ENCODE results near the gene CDCA3. TPM values are rescaled to one million over a fixed set of nuclear protein-coding genes. Genes with fewer than 3 reads are reported as not detected.
A peak's percentile ranks its signal among the peaks of the same experiment; 100 is the strongest.

The CDCA3 gene
- total and polyA plus RNA-seq, 2 of the 4 experiments (the other 2 are of a cell fraction) = 23.5 to 61.0 TPM

DNA sequence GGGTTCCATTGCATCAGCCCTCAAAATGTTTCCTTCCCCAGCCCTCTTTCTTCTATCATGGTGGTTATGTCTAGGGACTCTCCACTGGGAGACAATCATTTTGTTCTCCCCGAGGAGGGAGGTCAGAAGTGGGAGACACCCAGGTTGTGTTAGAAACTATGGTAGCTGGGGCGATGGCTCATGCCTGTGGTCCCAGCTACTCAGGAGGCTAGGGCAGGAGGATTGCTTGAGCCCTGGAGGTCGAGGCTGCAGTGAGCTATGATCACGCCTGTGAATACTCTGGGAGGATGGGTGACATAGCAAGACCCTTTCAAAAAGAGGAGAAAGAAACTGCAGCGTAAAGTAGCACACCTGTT lies 40.5 kb upstream of the CDCA3 start:
- ATAC-seq (ENCODE audit: low read depth) = no peak
- ChIA-PET POLR2A (ENCODE audit: unreplicated experiment) (interaction anchor here (0.5 to 1.4 kb wide), 8 partner anchors 10 to 931 kb away, joined by 3 to 12 read pairs (median 5); partner anchors contain the start of gene SPSB2), CTCF (interaction anchor here (0.6 to 2.0 kb wide), 7 partner anchors 12 to 39 kb away, joined by 3 to 17 read pairs (median 5); partner anchors contain the start of genes LRRC23 and SPSB2)
- dilution Hi-C loops (cut with HindIII; ENCODE audit: low sequenced_read_pairs, unreplicated experiment) = no loop called here
- peaks cover 2% of the 10 kb centered on the region for H3K4me1 ChIP-seq (ENCODE audit: control insufficient read depth, insufficient read depth, low read length)
- no peak for DNase-seq
- H3K23ac ChIP-seq (ENCODE audit: low read depth, low read length) = peak overlapping the region; percentile 48
- peak overlapping the region; percentile 88 for H3K27ac ChIP-seq (ENCODE audit: insufficient read depth, low read length)
- H3K4me2 ChIP-seq (ENCODE audit: low read depth, low read length) = peak overlapping the region; percentile 61
- peak overlapping the region; percentile 95 for H2AK5ac ChIP-seq (ENCODE audit: low read depth, low read length)
- H4K91ac ChIP-seq (ENCODE audit: insufficient read depth, low read depth, low read length) = peak overlapping the region; percentile 86
- TF ChIP-seq BHLHE40 (IDR thresholded peaks at IDR 0.05; ENCODE audit: low read depth, low read length) (no peak), RFX5 (IDR thresholded peaks at IDR 0.05; ENCODE audit: low read depth, low read length) (no peak), USF2 (IDR thresholded peaks at IDR 0.05; ENCODE audit: low read depth, low read length) (no peak), FOS (IDR thresholded peaks at IDR 0.05; ENCODE audit: low read depth, low read length) (no peak)
- TF ChIP-seq, protein P1, sequence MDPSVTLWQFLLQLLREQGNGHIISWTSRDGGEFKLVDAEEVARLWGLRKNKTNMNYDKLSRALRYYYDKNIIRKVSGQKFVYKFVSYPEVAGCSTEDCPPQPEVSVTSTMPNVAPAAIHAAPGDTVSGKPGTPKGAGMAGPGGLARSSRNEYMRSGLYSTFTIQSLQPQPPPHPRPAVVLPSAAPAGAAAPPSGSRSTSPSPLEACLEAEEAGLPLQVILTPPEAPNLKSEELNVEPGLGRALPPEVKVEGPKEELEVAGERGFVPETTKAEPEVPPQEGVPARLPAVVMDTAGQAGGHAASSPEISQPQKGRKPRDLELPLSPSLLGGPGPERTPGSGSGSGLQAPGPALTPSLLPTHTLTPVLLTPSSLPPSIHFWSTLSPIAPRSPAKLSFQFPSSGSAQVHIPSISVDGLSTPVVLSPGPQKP (IDR thresholded peaks at IDR 0.05; ENCODE audit: borderline replicate concordance, low read depth, low read length) = no peak
- peak overlapping the region; percentile 86 for H4K5ac ChIP-seq (ENCODE audit: low read depth, low read length)
- no peak overlapping the region; the same call in 1 of the 2 replicates for H2BK20ac ChIP-seq (ENCODE audit: low read depth, low read length)
- no peaks in the 10 kb centered on the region for H3K9me3 ChIP-seq (ENCODE audit: control insufficient read depth, insufficient read depth, low read length)
- 0 out of 2 replicates have a peak, but pooled peaks cover 12% of the 10 kb centered on the region for H3K9me1 ChIP-seq (ENCODE audit: insufficient read depth, low read length)
- intact Hi-C loops (cut with micrococcal nuclease) = loop anchor here (1.0 kb wide), 2 partner anchors 18 to 66 kb away; partner anchors contain the start of gene SPSB2
- H3K4me3 ChIP-seq (ENCODE audit: insufficient read depth, low read depth, low read length) = peak overlapping the region; percentile 39
- H2AK9ac ChIP-seq (replicated peaks; ENCODE audit: low read depth, low read length, poor library complexity) = peak overlapping the region; percentile 47
- H2BK5ac ChIP-seq (ENCODE audit: low read depth, low read length, poor library complexity, severe bottlenecking) = peak overlapping the region; percentile 68
- H4K8ac ChIP-seq (ENCODE audit: low read depth in 2 of 2, low read length in 2 of 2) = peak overlapping the region; percentile 95 to 99
- H4K20me1 ChIP-seq (ENCODE audit: insufficient read depth, low read length) = no peaks in the 10 kb centered on the region
- 0 out of 2 replicates have a peak, but pooled peaks cover 1% of the 10 kb centered on the region for H3K36me3 ChIP-seq (ENCODE audit: control insufficient read depth, insufficient read depth, low read length)
- WGBS, 2 experiments (ENCODE audit: extremely low coverage in 2 of 2, insufficient read length in 1 of 2) = no CpG with 5 or more reads among the region's 5 CpGs
- H3K14ac ChIP-seq (replicated peaks; ENCODE audit: low read depth, low read length) = peak overlapping the region; percentile 47
- H3K56ac ChIP-seq (ENCODE audit: extremely low read depth, insufficient read depth, low read length) = peak overlapping the region; percentile 67
- in situ Hi-C loops (cut with MboI; ENCODE audit: low sequenced_read_pairs) = no loop called here
- H3K79me1 ChIP-seq (ENCODE audit: low read depth in 1 of 2, low read length in 2 of 2) = peaks cover 5 to 20% of the 10 kb centered on the region in 2 experiments; a peak in 3 of 4 replicates
- H3K4ac ChIP-seq (ENCODE audit: low read depth, low read length) = peak overlapping the region; percentile 83
- no peaks in the 10 kb centered on the region for H3K27me3 ChIP-seq (ENCODE audit: control insufficient read depth, insufficient read depth, low read length)
- H3K9ac ChIP-seq (ENCODE audit: low read depth, low read length) = peak overlapping the region; percentile 79
- no TSS peak for BruUV-seq (replicated peaks)
- H3K18ac ChIP-seq (ENCODE audit: low read depth, low read length) = peak overlapping the region; percentile 62
- peak overlapping the region; percentile 36; the same call in 1 of the 3 replicates for H2BK15ac ChIP-seq (ENCODE audit: low read depth, low read length)
- H2AFZ ChIP-seq (replicated peaks; ENCODE audit: low read length, poor library complexity) = peak overlapping the region; percentile 95
- H2BK120ac ChIP-seq (ENCODE audit: low read depth, low read length) = peak overlapping the region; percentile 13
